Lung (tissue), 12 donors: ENCODE results near the gene GNG13. TPM values are rescaled to one million over a fixed set of nuclear protein-coding genes. Genes with fewer than 3 reads are reported as not detected.

Experiments
- ATAC-seq: fragments of 200-7000 bp; cut with Tn5 transposase; one replicate; pipeline ENCODE4 v1.9.1; 2020; ENCODE audit warnings: moderate number of reproducible peaks; ENCODE audit not compliant: insufficient read depth, low FRiP score
- DNase-seq, 3 donors: peaks; one replicate each; pipeline ENCODE4 v3.0.0-alpha.2; 2013 to 2017
- H3K27ac ChIP-seq, 2 donors: one replicate each; pipeline ENCODE4 v1.5.1; 2013; ENCODE audit warnings: mild to moderate bottlenecking in 2 of 2, moderate library complexity in 2 of 2, control low read depth in 1 of 2, inconsistent platforms in 1 of 2, low read depth in 1 of 2, low read length in 1 of 2
- H3K27me3 ChIP-seq, 3 donors: one replicate each; pipeline ENCODE4 v1.5.1; 2013; ENCODE audit warnings: low read length in 2 of 3; ENCODE audit not compliant: control insufficient read depth in 3 of 3, insufficient read depth in 3 of 3
- H3K36me3 ChIP-seq, 4 donors: one replicate each; pipeline ENCODE4 v1.5.1; 2013; ENCODE audit warnings: low read length in 4 of 4, mild to moderate bottlenecking in 1 of 4, moderate library complexity in 1 of 4; ENCODE audit not compliant: control insufficient read depth in 4 of 4, insufficient read depth in 4 of 4
- H3K4me1 ChIP-seq, 5 donors: one replicate each; pipeline ENCODE4 v1.5.1; 2013; ENCODE audit warnings: low read length in 5 of 5, mild to moderate bottlenecking in 2 of 5, moderate library complexity in 1 of 5; ENCODE audit not compliant: control insufficient read depth in 5 of 5, insufficient read depth in 5 of 5
- H3K4me3 ChIP-seq: one replicate; pipeline ENCODE4 v1.5.1; 2013; ENCODE audit warnings: mild to moderate bottlenecking, control low read depth, moderate library complexity
- H3K9ac ChIP-seq, 2 donors: one replicate each; pipeline ENCODE4 v1.5.1; 2013; ENCODE audit warnings: low read length in 2 of 2, control low read depth in 1 of 2; ENCODE audit not compliant: insufficient read depth in 1 of 2
- H3K9me3 ChIP-seq, 4 donors: one replicate each; pipeline ENCODE4 v1.5.1; 2013; ENCODE audit warnings: low read length in 3 of 4, mild to moderate bottlenecking in 1 of 4, moderate library complexity in 1 of 4; ENCODE audit not compliant: control insufficient read depth in 4 of 4, insufficient read depth in 3 of 4
- CTCF ChIP-seq: IDR thresholded peaks from 2 replicates; pipeline ENCODE4 v1.5.1; 2012; ENCODE audit warnings: mild to moderate bottlenecking; ENCODE audit errors: control extremely low read depth, extremely low read depth
- WGBS, 2 donors: extraction: QIAGEN DNeasy Blood & Tissue Kit; methylation state at CpG; one replicate each; pipeline ENCODE4 v1.1.7; 2013; 5-methylcytosine and 5-hydroxymethylcytosine counted together
- polyA plus RNA-seq, 2 donors: library from polyadenylated mRNA; stranded (reverse); fragments of 200-250 nt; gene quantifications; one replicate each; pipeline ENCODE4 v1.2.1, GENCODE V29; 2013
- total RNA-seq, 2 donors: library from RNA; depleted of rRNA in 1 of 2; stranded (reverse); fragments of >200 nt in 1 of 2; gene quantifications; one replicate each; pipeline ENCODE4 v1.2.1, GENCODE V29; 2014 to 2021
- donor health status: control.
- donor health status: control.
- donor health status: Bipolar disorder and iron deficiency.
- donor health status: healthy.
- donor health status: DM: yes; HTN: yes; CAD: no.

GNG13 gene
- total and polyA plus RNA-seq, 4 donors: not detected

DNA sequence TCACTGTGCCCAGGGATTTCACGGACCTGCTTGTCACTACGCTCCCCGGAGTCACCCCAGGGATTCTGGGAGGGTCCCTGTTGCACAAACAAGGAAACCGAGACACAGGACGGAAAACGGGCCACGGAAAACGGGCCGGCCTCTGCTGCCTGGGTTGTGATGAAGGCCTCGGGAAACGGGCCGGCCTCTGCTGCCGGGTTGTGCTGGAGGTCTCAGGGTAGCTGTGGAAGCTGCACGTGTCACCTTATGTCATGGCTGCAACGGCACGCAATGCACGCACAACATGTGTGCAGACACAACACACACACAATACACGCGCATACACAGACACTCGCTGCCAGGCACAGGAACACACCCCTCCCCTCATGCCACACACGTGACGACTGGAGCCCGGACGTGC is 27.0 kb upstream of the GNG13 start:
- H3K36me3 ChIP-seq: no peaks in the 10 kb centered on the region
- WGBS, 2 donors: 92 to 94% methylated on average over 24 of the region's 24 CpGs
- H3K4me1 ChIP-seq: peaks cover 0 to 12% (median 6%) of the 10 kb centered on the region in 5 donors
- H3K9ac ChIP-seq: no peak overlapping the region
- DNase-seq (no peak), ATAC-seq (no peak)
- H3K27ac ChIP-seq: no peak overlapping the region
- H3K9me3 ChIP-seq: peaks cover 0 to 2% (median 0%) of the 10 kb centered on the region in 4 donors
- no peak overlapping the region for H3K4me3 ChIP-seq
- TF ChIP-seq CTCF: no peak
- H3K27me3 ChIP-seq: peaks cover 3 to 5% (median 3%) of the 10 kb centered on the region in 3 donors

DNA sequence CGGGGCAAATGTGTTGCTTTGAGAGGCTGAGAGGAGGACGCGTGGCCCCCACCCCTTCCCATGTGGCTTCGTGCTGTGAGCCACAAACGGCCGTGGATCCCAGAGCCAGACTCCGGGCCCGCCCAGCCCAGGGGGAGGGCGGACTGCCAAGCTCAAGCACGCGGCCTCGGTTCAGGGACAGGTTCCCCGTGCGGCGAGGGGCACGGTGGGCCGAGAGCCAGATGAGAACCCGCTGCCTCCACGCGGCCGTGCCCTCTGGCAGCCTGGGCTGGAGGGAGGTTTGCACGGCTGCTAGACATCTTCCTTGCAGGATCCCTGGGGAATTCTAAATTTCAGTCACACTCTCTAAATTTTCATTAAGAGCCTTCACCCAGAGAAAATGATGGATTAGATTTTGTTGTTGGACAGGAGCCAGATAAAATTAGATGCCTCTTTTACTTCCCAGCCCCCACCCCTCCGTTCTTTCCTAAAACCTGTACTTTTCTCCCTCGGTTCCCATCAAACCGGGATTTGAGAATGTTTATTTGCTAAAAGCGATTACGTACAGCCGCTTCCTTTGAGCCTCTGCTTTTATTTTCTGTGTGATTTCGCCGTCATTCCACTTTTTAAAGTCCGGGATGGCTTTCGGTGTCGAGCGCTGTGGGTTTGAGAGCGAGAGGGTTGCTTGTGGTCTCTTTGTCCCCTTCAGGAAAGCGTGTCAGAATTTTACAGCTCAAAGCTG is 25.0 kb upstream of the GNG13 start:
- peak; percentile 48 to 59 (median 54) for DNase-seq
- WGBS, 2 donors: 40 to 67% methylated on average over 33 to 36 of the region's 36 CpGs
- Histone ChIP-seq H3K9ac (no peak overlapping the region), H3K27me3 (peaks cover 0 to 8% (median 3%) of the 10 kb centered on the region in 3 donors), H3K9me3 (peaks cover 0 to 2% (median 0%) of the 10 kb centered on the region in 4 donors), H3K27ac (no peak overlapping the region), H3K4me1 (peaks cover 0 to 9% (median 5%) of the 10 kb centered on the region in 5 donors), H3K36me3 (no peaks in the 10 kb centered on the region), H3K4me3 (no peak overlapping the region)
- TF ChIP-seq CTCF: no peak
- no peak for ATAC-seq

- WGBS, 2 donors: 91 to 92% methylated on average over 25 of the region's 25 CpGs
- H3K36me3 ChIP-seq: no peaks in the 10 kb centered on the region
Observed at GRCh38 chr16:824601-825000, 24.1 kb upstream of the GNG13 start.

More at GRCh38 chr16:824601-825000, 24.1 kb upstream of the GNG13 start:
- Histone ChIP-seq H3K27me3 (peaks cover 0 to 8% (median 3%) of the 10 kb centered on the region in 3 donors), H3K4me1 (peaks cover 0 to 9% (median 5%) of the 10 kb centered on the region in 5 donors), H3K4me3 (no peak overlapping the region), H3K9me3 (peaks cover 0 to 2% (median 0%) of the 10 kb centered on the region in 4 donors), H3K27ac (no peak overlapping the region), H3K9ac (no peak overlapping the region)
- ATAC-seq (no peak), DNase-seq (no peak)
- TF ChIP-seq CTCF: no peak
